HG02970 (cell line): ENCODE data around the gene GABRR3.

Experiments used
- ATAC-seq: cut with Tn5 transposase; IDR thresholded peaks from one replicate; pipeline ENCODE4 v1.9.1; 2021; ENCODE audit warnings: mild to moderate bottlenecking, moderate library complexity, moderate number of reproducible peaks; ENCODE audit not compliant: unreplicated experiment, low FRiP score

Gene GABRR3

DNA sequence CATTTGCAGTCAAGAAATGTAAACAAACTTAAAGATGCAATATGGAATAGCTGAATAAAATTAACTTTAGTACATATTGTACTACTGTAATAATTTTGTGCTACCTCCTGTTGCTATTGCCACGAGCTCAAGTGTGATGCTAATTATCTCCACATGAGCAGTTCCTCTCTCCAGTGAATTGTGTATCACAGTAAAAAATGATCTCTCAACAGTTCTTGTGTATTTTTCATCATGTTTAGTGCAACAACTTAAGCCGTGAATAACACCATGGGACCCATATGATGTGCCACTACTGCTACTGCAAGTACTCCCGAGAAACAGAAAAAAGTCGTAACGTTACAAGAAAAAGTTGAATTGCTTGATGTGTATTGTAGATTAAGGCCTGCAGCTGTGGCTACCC, 75.2 kb downstream of the GABRR3 start:
- no peak for ATAC-seq

DNA sequence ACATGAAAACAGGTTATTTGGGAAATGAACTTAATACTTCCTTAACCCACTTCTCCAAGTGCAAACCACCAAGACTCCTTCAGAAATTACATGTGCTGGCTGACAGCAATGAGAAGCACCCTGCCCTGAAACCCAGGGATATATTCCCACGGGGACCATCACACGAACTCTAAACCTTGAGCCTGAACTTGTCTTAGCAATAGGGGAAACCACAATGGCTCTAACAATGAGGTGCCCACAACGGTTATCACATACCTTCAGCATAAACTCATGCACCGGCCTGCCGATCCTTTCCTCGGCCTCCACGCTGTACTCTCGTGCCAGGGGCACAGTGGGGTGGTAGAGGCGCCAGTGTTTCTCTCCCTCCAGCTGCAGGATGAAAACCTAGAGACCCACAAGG, 76.3 kb downstream of the GABRR3 start:
- ATAC-seq = no peak

DNA sequence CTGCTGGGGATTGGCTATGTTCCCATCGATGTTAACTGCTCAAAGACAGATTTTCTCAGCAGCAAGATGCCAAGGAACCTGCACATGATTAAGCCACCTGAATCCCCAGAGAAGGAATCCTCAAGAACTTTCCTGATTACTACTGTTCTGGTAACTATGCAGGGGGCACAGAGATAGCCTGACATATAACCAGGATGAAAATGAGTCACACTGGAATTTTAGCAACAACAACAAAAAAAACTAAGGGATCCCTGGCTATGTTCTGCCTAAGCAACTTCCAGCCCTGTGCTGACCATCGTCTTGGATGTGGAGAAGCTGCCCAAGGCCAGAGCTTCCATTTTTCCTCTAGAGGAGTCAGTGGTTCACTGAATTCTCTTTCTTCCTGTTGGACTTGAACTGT, 76.7 kb downstream of the GABRR3 start:
- ATAC-seq = no peak

GRCh38 chr3:97957617-97958311, 77.4 kb downstream of the GABRR3 start:
- no peak for ATAC-seq

DNA sequence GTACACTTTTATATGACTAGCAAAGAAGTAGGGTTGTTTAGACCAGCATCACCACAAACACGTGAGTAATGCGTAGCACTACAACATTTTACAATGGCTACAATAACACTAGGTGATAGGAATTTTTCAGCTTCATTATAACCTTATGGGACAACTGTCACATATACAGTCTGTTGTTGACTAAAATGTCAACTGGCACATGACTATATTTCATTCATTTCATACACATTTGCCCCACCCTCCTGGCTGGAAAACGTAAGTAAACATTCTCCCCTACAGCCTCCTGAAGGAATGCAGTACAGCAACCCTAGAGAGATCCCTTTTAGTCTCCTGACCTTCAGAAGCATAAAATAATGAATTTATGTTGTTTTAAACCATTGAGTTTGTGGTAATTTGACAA, 79.1 kb downstream of the GABRR3 start:
- ATAC-seq = no peak

DNA sequence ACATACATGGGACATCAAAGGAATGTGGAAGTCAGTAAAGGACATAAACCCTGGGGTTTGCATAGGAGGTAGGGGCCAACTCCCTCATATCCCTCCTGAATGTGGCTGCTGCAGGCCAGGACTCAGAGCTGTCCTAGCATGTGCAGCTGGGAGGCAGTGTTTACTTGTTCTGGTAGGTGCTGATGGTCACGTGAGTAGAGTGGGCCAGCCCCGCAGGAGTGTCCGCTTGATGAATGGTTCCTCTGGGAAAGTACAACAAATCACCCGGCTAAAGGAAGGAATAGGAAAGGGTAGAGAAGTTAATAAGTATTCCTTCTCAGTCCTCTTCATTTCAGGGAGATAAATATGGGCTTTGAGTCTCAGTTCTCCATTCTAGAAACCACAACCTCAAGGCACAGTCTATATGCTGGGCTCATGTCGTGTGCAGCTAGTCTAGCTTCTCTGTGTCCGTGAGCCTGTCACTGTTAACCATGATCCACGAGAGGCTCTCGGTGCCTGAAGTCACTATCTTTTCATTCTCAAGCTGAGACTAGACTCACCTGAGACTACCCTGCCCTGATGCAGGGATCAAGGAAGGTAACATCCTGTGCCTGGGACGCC, 80.8 kb downstream of the GABRR3 start:
- no peak for ATAC-seq

DNA sequence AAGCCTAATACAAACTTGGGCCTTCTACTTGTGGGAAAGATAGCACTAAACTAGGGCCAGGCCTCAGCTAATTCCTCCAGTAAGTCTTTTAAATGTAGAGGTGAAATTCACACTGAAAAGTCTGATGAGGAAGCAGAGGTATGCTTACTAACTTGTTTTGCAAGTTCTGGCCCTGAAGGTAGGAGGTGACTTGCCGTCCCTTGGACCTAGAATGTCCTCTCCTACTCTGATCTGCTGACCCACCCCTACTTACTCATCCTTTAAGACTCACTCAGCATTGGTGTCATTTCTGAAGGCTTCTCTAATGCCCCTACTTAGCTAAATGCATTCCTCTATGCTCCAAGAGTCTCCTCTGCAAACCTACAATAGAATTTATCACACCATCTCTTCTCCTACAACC, 82.2 kb downstream of the GABRR3 start:
- ATAC-seq = no peak

GRCh38 chr3:97952280-97952679, 82.8 kb downstream of the GABRR3 start:
- no peak for ATAC-seq

DNA sequence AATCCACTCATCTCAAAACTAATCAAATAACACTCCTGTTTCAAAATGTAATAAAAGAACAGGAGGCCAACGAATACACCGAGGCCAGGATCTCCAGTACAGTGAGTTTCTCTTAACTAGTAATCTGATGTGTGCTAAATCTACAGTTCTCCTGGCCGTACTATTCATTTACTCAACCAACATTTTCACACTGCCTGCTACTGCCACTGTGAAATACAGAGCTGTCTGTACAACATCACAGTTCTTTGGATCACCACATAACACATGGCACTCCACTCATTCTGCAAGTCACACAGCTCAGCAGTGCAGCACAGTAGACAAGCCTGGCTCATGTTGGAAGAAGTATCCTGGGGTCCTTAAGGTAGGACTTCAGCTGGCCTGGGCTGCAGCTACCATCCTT, 84.8 kb downstream of the GABRR3 start:
- ATAC-seq = no peak

- ATAC-seq = no peak
Measured at GRCh38 chr3:97949743-97950142, 85.4 kb downstream of the GABRR3 start.

GRCh38 chr3:97949110-97949485, 86.0 kb downstream of the GABRR3 start:
- ATAC-seq = no peak

GRCh38 chr3:97948351-97949109, 86.6 kb downstream of the GABRR3 start:
- ATAC-seq = no peak

DNA sequence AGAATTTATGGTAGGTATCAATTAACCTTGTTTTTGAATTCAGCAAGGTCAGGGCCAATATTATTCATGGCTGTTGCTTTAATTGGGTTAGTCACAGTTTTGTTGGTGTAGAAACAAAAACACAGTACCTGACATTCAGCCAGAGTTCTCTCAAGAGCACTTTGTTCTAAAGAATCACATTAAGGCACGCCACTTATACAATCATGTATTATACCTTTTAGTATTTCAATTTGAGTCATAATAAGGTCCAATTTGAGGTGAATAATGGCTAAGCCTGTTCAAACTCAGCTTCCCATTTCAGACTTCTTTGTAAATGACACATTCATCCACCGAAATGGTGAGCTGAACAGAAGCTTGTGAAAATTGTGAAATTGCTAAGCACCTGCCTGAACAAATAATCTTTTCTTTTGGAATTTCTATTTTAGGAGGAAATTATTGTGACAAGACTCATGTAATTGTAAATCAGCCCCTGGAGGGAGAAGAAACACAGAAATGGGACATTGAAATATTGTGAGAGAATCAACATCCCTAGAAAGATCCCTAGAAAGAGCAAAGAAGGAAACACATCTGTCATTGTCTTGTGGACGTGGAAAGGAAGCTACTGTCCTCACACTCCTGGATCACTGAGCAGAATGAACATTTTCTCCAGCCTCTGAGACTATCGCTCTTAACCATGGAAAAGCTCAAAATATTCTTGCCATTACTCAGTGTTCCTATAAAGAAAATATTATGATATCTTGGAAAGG, 92.1 kb downstream of the GABRR3 start:
- no peak for ATAC-seq

DNA sequence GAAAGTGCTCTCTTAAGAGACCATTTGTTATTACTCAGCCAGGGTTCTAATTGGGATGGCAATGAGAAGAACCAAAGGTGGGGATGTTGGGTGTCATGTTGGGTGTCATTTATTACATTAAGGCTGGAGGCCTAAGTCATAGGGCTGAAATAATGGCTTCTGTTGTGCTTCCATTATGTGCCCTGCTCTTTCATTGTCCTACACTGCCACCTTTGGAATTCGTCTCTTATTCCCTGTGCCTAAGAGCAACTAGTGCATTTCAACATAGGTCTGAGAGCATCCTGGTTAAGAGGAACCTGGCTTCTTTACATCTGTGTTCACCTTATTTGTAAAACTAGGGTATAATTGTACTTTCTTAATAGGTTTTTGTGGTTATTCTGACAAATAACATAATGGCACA, 95.1 kb downstream of the GABRR3 start:
- no peak for ATAC-seq

GRCh38 chr3:97939401-97939800, 95.7 kb downstream of the GABRR3 start:
- ATAC-seq = no peak

- no peak for ATAC-seq
Measured at GRCh38 chr3:97938444-97938843, 96.7 kb downstream of the GABRR3 start.

DNA sequence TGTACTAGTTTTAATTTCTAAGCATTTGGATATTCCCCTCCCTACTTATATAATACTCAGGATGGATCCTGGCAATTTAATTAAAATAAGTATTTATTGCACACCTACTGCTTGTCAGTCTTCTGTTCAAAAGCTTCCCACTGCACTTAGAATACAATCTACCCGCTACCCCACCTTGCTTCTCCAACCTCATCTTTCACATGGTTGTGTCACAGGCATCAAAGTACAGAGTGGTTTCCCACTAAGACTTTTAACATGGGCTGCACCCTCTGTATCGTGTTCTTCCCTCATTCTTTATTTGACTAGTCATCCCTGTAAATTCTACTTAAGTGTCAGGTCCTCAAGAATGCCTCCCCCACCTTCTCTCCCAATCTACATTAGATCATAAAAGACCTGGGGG, 97.9 kb downstream of the GABRR3 start:
- ATAC-seq = no peak

- ATAC-seq = no peak
Measured at GRCh38 chr3:97935842-97936241, 99.3 kb downstream of the GABRR3 start.
